Activated naive CD8-positive, alpha-beta T cell treated with anti-CD3 and anti-CD28 coated beads, Interleukin-2, amount 50 U/mL, for 24 hours (primary cell): ENCODE measurements around the gene TARBP2.
"Not testable (repeated sequence)": the region's sequence is repeated elsewhere in the genome, so short reads cannot be mapped to it uniquely, and the experiment has no call there.

Experiments used
- ATAC-seq: fragments of 150-1000 bp; cut with Tn5 transposase; one replicate; pipeline ENCODE4 v1.10.0; 2021
- DNase-seq: peaks from one replicate; pipeline ENCODE4 v3.0.0; 2021
- H3K27ac Mint-ChIP-seq: one replicate; pipeline ENCODE4 v1.8.0; 2021; ENCODE audit warnings: mild to moderate bottlenecking, mixed read lengths
- H3K27me3 Mint-ChIP-seq: one replicate; pipeline ENCODE4 v1.8.0; 2021; ENCODE audit warnings: mixed read lengths
- H3K36me3 Mint-ChIP-seq: one replicate; pipeline ENCODE4 v1.8.0; 2021; ENCODE audit warnings: low read depth, mixed read lengths
- H3K4me1 Mint-ChIP-seq: one replicate; pipeline ENCODE4 v1.8.0; 2021; ENCODE audit warnings: mixed read lengths
- H3K4me3 Mint-ChIP-seq: one replicate; pipeline ENCODE4 v1.8.0; 2021; ENCODE audit warnings: mild to moderate bottlenecking, moderate library complexity, mixed read lengths
- H3K9me3 Mint-ChIP-seq: one replicate; pipeline ENCODE4 v1.8.0; 2021; ENCODE audit warnings: mixed read lengths

TARBP2 gene

GRCh38 chr12:53533471-53533870, 32.4 kb downstream of the TARBP2 start:
- no peak overlapping the region for H3K27ac Mint-ChIP-seq

GRCh38 chr12:53536962-53537361, 35.9 kb downstream of the TARBP2 start:
- no peak for ATAC-seq
- H3K9me3 Mint-ChIP-seq = no peaks in the 10 kb centered on the region
- H3K27ac Mint-ChIP-seq = no peak overlapping the region
- H3K27me3 Mint-ChIP-seq = no peaks in the 10 kb centered on the region
- no peaks in the 10 kb centered on the region for H3K4me1 Mint-ChIP-seq
- no peak for DNase-seq
- peaks cover 36% of the 10 kb centered on the region for H3K36me3 Mint-ChIP-seq
- H3K4me3 Mint-ChIP-seq = no peak overlapping the region

More at GRCh38 chr12:53533471-53533870, 32.4 kb downstream of the TARBP2 start:
- ATAC-seq (no peak), DNase-seq (no peak)
- Mint-ChIP-seq H3K4me1 (no peaks in the 10 kb centered on the region), H3K36me3 (peaks cover 43% of the 10 kb centered on the region), H3K4me3 (no peak overlapping the region), H3K9me3 (no peaks in the 10 kb centered on the region), H3K27me3 (no peaks in the 10 kb centered on the region)

- Mint-ChIP-seq H3K36me3 (peaks cover 32% of the 10 kb centered on the region), H3K27me3 (no peaks in the 10 kb centered on the region), H3K9me3 (no peaks in the 10 kb centered on the region), H3K4me1 (peaks cover 1% of the 10 kb centered on the region), H3K4me3 (no peak overlapping the region), H3K27ac (no peak overlapping the region)
- no peak for DNase-seq
- ATAC-seq = no peak
These were observed 37.2 kb downstream of the TARBP2 start for GRCh38 chr12:53538209-53538689.

- DNase-seq = no peak
- Mint-ChIP-seq H3K27ac (no peak overlapping the region), H3K27me3 (no peaks in the 10 kb centered on the region), H3K36me3 (peaks cover 29% of the 10 kb centered on the region), H3K4me1 (peaks cover 11% of the 10 kb centered on the region), H3K4me3 (no peak overlapping the region), H3K9me3 (no peaks in the 10 kb centered on the region)
- no peak for ATAC-seq
These were observed 38.4 kb downstream of the TARBP2 start for GRCh38 chr12:53539526-53539925.

- peaks cover 11% of the 10 kb centered on the region for H3K4me1 Mint-ChIP-seq
- peak; percentile 94 for ATAC-seq
- no peaks in the 10 kb centered on the region for H3K27me3 Mint-ChIP-seq
- peak; percentile 26 for DNase-seq
- no peak overlapping the region for H3K27ac Mint-ChIP-seq
- H3K9me3 Mint-ChIP-seq = no peaks in the 10 kb centered on the region
- peaks cover 11% of the 10 kb centered on the region for H3K36me3 Mint-ChIP-seq
- no peak overlapping the region for H3K4me3 Mint-ChIP-seq
These were observed 42.5 kb downstream of the TARBP2 start for GRCh38 chr12:53543539-53543938.

GRCh38 chr12:53548354-53548753, 47.3 kb downstream of the TARBP2 start:
- DNase-seq, H3K27ac Mint-ChIP-seq, H3K4me3 Mint-ChIP-seq, H3K36me3 Mint-ChIP-seq, H3K9me3 Mint-ChIP-seq, H3K27me3 Mint-ChIP-seq, ATAC-seq: not testable (repeated sequence)
- peaks cover 10% of the 10 kb centered on the region for H3K4me1 Mint-ChIP-seq

- not testable (repeated sequence) for ATAC-seq, H3K27me3 Mint-ChIP-seq, H3K9me3 Mint-ChIP-seq, H3K4me1 Mint-ChIP-seq, DNase-seq, H3K4me3 Mint-ChIP-seq, H3K36me3 Mint-ChIP-seq, H3K27ac Mint-ChIP-seq
These were observed 49.0 kb downstream of the TARBP2 start for GRCh38 chr12:53550131-53550530.

- Mint-ChIP-seq H3K36me3 (peaks cover 3% of the 10 kb centered on the region), H3K4me1 (peaks cover 2% of the 10 kb centered on the region), H3K9me3 (no peaks in the 10 kb centered on the region), H3K27ac (no peak overlapping the region), H3K4me3 (no peak overlapping the region), H3K27me3 (no peaks in the 10 kb centered on the region)
- no peak for DNase-seq
- no peak for ATAC-seq
These were observed 49.5 kb downstream of the TARBP2 start for GRCh38 chr12:53550595-53550994.

- Mint-ChIP-seq H3K27me3 (no peaks in the 10 kb centered on the region), H3K4me1 (peaks cover 2% of the 10 kb centered on the region), H3K36me3 (peaks cover 3% of the 10 kb centered on the region), H3K4me3 (no peak overlapping the region), H3K27ac (no peak overlapping the region), H3K9me3 (no peaks in the 10 kb centered on the region)
- no peak for DNase-seq
- no peak for ATAC-seq
These were observed 50.8 kb downstream of the TARBP2 start for GRCh38 chr12:53551889-53552291.

GRCh38 chr12:53552361-53553327, 51.6 kb downstream of the TARBP2 start:
- Mint-ChIP-seq H3K4me3 (no peak overlapping the region), H3K27me3 (no peaks in the 10 kb centered on the region), H3K36me3 (peaks cover 3% of the 10 kb centered on the region), H3K27ac (no peak overlapping the region), H3K9me3 (no peaks in the 10 kb centered on the region), H3K4me1 (peaks cover 2% of the 10 kb centered on the region)
- no peak for DNase-seq
- ATAC-seq = no peak
